Effector memory CD4-positive, alpha-beta T cell (primary cell): ENCODE measurements around the gene PROS1.

Experiments
- DNase-seq, 3 donors: peaks; one replicate each; pipeline ENCODE4 v3.0.0-alpha.2; 2020
- H3K27ac ChIP-seq: 2 replicates; pipeline ENCODE4 v1.7.0; 2013; ENCODE audit warnings: mild to moderate bottlenecking, low read length, moderate library complexity; ENCODE audit not compliant: insufficient read depth, poor library complexity, severe bottlenecking
- H3K27me3 ChIP-seq: replicated peaks from 2 replicates; pipeline ENCODE4 v1.7.0; 2013; ENCODE audit warnings: mild to moderate bottlenecking, low read length; ENCODE audit not compliant: insufficient read depth, control insufficient read depth, poor library complexity, severe bottlenecking
- H3K36me3 ChIP-seq: 2 replicates; pipeline ENCODE4 v1.7.0; 2013; ENCODE audit warnings: mild to moderate bottlenecking, low read length, moderate library complexity; ENCODE audit not compliant: control insufficient read depth, insufficient read depth
- H3K4me1 ChIP-seq: 2 replicates; pipeline ENCODE4 v1.7.0; 2013; ENCODE audit warnings: low read length, mild to moderate bottlenecking; ENCODE audit not compliant: control insufficient read depth, insufficient read depth, poor library complexity, severe bottlenecking
- H3K4me3 ChIP-seq: 2 replicates; pipeline ENCODE4 v1.7.0; 2013; ENCODE audit warnings: low read length, low read depth, mild to moderate bottlenecking; ENCODE audit not compliant: insufficient read depth, poor library complexity, severe bottlenecking
- H3K9me3 ChIP-seq: 2 replicates; pipeline ENCODE4 v1.7.0; 2013; ENCODE audit warnings: mild to moderate bottlenecking, low read length, moderate library complexity; ENCODE audit not compliant: control insufficient read depth

PROS1 gene

DNA sequence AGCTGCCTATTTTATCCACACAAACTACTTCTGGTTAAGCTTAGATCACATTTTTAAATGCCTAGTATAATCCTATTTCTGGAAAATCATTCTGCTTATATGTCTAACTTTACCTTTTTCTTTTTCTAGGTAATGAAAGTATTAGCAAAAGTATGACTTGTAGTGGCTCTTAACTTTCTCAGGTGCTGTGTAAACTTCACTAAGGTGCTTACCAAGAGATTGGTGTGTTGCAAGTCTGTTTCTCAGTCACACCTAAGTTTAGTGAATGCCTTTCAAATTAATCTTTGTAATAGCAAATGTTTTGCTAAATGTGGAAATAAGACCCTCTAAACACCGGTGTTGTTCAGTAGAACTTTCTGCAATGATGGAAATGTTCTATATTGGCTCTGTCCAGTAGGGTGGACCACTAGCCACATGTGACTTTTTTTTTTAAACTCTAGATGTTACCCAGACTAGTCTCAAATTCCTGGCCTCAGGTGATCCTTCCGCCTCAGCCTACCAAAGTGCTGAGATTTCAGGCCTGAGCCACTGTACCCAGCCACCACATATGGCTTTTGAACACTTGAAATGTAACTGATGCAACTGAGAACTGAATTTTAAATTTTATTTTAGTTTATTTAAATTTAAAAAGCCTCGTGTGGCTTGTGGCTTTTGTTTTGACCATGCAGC, 28.3 kb upstream of the PROS1 start:
- no peaks in the 10 kb centered on the region for H3K36me3 ChIP-seq
- no peak overlapping the region for H3K27ac ChIP-seq
- no peak overlapping the region for H3K4me3 ChIP-seq
- no peak for DNase-seq
- no peaks in the 10 kb centered on the region for H3K27me3 ChIP-seq
- H3K9me3 ChIP-seq: no peaks in the 10 kb centered on the region
- H3K4me1 ChIP-seq: no peaks in the 10 kb centered on the region

GRCh38 chr3:94001191-94001590, 27.5 kb upstream of the PROS1 start:
- no peak overlapping the region for H3K4me3 ChIP-seq
- H3K27ac ChIP-seq: no peak overlapping the region
- DNase-seq: no peak
- H3K36me3 ChIP-seq: no peaks in the 10 kb centered on the region
- H3K27me3 ChIP-seq: no peaks in the 10 kb centered on the region
- H3K4me1 ChIP-seq: no peaks in the 10 kb centered on the region
- no peaks in the 10 kb centered on the region for H3K9me3 ChIP-seq

- DNase-seq: no peak
- Histone ChIP-seq H3K36me3 (no peaks in the 10 kb centered on the region), H3K9me3 (no peaks in the 10 kb centered on the region), H3K27ac (no peak overlapping the region), H3K4me3 (no peak overlapping the region), H3K4me1 (no peaks in the 10 kb centered on the region), H3K27me3 (no peaks in the 10 kb centered on the region)
These were observed 20.4 kb upstream of the PROS1 start for GRCh38 chr3:93994056-93994455.

GRCh38 chr3:93992207-93992606, 18.5 kb upstream of the PROS1 start:
- H3K27me3 ChIP-seq: no peaks in the 10 kb centered on the region
- no peak overlapping the region for H3K4me3 ChIP-seq
- no peak overlapping the region for H3K27ac ChIP-seq
- no peak for DNase-seq
- H3K36me3 ChIP-seq: no peaks in the 10 kb centered on the region
- no peaks in the 10 kb centered on the region for H3K4me1 ChIP-seq
- H3K9me3 ChIP-seq: no peaks in the 10 kb centered on the region

DNA sequence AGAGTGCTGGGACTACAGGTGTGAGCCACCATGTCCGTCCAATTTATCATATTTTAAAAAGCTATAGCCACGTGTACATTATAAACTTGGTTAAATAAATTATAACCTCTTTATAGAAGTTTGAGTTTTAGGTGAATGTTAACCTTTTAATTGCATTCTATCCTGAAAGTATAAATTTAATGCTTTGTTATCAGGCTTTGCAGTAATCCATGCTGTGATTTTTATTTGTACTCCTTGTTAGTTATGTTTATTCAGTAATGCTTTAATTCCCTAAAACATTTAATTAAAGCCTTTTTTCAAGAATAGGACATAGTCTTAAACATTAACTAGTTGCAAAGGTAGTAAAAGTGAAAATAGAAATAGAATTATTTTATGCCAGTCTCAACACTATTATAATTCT, 17.9 kb upstream of the PROS1 start:
- Histone ChIP-seq H3K9me3 (no peaks in the 10 kb centered on the region), H3K27ac (no peak overlapping the region), H3K27me3 (no peaks in the 10 kb centered on the region), H3K4me1 (no peaks in the 10 kb centered on the region), H3K36me3 (no peaks in the 10 kb centered on the region), H3K4me3 (no peak overlapping the region)
- DNase-seq: no peak

DNA sequence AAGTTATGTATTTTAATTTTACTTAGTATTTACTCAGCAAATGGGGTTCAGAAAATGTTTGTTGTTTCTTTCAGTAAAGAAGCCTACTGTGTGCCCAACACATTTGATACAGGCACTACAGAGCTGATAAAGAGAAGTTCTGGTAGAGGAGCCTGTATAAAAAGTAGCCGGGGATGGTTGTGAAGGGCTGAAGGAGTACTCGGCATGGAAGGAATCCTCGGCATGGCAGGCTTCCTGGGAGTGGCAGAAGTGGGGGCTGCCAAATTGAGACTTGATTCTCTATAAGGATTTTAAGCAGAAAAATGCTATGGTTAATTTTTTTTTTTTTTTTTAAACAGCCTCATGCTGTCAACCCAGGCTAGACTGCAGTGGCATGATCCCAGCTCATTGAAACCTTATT, 15.5 kb upstream of the PROS1 start:
- Histone ChIP-seq H3K27me3 (no peaks in the 10 kb centered on the region), H3K36me3 (no peaks in the 10 kb centered on the region), H3K9me3 (no peaks in the 10 kb centered on the region), H3K4me3 (no peak overlapping the region), H3K4me1 (no peaks in the 10 kb centered on the region), H3K27ac (no peak overlapping the region)
- DNase-seq: no peak

DNA sequence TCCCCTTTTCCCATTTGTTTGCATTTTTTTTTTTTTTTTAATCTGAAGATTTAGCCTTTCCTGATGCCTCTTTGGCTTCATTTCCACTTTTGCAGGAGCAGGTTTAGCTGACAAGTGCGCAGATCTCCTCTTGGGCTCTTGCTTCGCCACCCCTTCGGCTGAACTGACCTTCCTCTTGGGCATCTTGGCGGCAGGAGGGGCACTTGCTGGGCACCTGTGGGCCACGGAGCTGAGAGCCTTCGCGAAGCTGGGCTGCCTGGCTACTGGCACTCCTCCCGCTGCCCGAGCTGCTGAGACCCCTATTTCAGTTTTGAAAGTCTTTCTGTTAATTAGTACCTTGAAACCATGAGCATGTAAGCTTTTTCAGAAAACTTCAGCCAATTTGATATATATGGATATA, 15.1 kb upstream of the PROS1 start:
- Histone ChIP-seq H3K36me3 (no peaks in the 10 kb centered on the region), H3K9me3 (no peaks in the 10 kb centered on the region), H3K4me3 (no peak overlapping the region), H3K4me1 (no peaks in the 10 kb centered on the region), H3K27ac (no peak overlapping the region), H3K27me3 (no peaks in the 10 kb centered on the region)
- DNase-seq: no peak

GRCh38 chr3:93988283-93988682, 14.6 kb upstream of the PROS1 start:
- Histone ChIP-seq H3K27me3 (no peaks in the 10 kb centered on the region), H3K27ac (no peak overlapping the region), H3K9me3 (no peaks in the 10 kb centered on the region), H3K4me1 (no peaks in the 10 kb centered on the region), H3K4me3 (no peak overlapping the region), H3K36me3 (no peaks in the 10 kb centered on the region)
- DNase-seq: no peak

DNA sequence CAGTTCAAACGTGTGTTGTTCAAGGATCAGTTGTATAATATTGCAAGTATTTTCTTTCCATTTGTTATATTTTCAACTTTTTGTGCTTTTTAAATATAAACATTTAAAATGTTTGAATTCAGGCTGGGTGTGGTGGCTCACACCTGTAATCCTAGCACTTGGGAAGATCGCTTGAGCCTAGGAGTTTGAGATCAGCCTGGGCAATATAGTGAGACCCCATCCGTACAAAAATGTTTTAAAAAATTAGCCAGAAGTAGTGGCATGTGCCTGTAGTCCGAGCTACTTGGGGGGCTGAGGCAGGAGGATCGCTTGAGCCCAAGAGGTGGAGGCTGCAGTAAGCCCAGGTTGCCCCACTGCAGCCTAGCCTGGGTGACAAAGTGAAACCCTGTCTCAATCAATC, 10.9 kb upstream of the PROS1 start:
- Histone ChIP-seq H3K36me3 (no peaks in the 10 kb centered on the region), H3K27me3 (no peaks in the 10 kb centered on the region), H3K4me1 (no peaks in the 10 kb centered on the region), H3K9me3 (no peaks in the 10 kb centered on the region), H3K4me3 (no peak overlapping the region), H3K27ac (no peak overlapping the region)
- no peak for DNase-seq

DNA sequence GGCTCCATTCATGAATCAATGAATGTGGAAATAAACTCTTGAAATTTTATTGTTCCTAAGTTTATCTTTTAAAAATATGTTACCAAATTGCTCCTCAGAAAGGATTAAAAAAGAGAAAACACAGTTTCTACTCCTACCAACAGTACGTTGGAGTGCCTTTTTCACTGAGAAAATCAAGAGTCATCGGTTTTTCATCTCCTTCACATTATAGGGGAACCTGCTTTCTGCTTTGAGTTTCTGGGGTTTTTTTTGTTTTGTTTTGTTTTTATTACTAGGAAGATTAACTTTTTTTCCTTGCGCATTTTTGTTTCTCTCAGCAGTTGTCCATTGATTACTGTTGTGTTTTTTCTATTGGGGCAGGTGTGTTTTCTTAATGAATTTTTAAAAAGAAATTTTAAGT, 9.7 kb upstream of the PROS1 start:
- H3K27me3 ChIP-seq: no peaks in the 10 kb centered on the region
- no peaks in the 10 kb centered on the region for H3K4me1 ChIP-seq
- no peaks in the 10 kb centered on the region for H3K36me3 ChIP-seq
- H3K4me3 ChIP-seq: no peak overlapping the region
- no peak overlapping the region for H3K27ac ChIP-seq
- no peaks in the 10 kb centered on the region for H3K9me3 ChIP-seq
- no peak for DNase-seq
